ENCODE data around the gene UNCX.

UNCX gene

GRCh38 chr7:1244700-1245523 is 12.2 kb downstream of the UNCX start:
- no peak for DNase-seq

- no peak for DNase-seq
These were observed 12.9 kb downstream of the UNCX start for GRCh38 chr7:1245524-1246050.

- no peak for DNase-seq
These were observed 13.6 kb downstream of the UNCX start for GRCh38 chr7:1246160-1246870.

- DNase-seq = no peak
These were observed 14.3 kb downstream of the UNCX start for GRCh38 chr7:1246871-1247526.

- no peak for DNase-seq
These were observed 14.9 kb downstream of the UNCX start for GRCh38 chr7:1247527-1248041.

- DNase-seq = no peak
These were observed 15.7 kb downstream of the UNCX start for GRCh38 chr7:1248143-1248915.

GRCh38 chr7:1248916-1249581 is 16.4 kb downstream of the UNCX start:
- no peak for DNase-seq

- no peak for DNase-seq
These were observed 17.1 kb downstream of the UNCX start for GRCh38 chr7:1249731-1250130.

- DNase-seq = no peak
These were observed 18.2 kb downstream of the UNCX start for GRCh38 chr7:1250901-1251300.

- no peak for DNase-seq
These were observed 19.3 kb downstream of the UNCX start for GRCh38 chr7:1251796-1252539.

- no peak for DNase-seq
These were observed 19.9 kb downstream of the UNCX start for GRCh38 chr7:1252540-1253090.

GRCh38 chr7:1253681-1254181 is 21.1 kb downstream of the UNCX start:
- DNase-seq = no peak

- no peak for DNase-seq
These were observed 21.8 kb downstream of the UNCX start for GRCh38 chr7:1254281-1255079.

- DNase-seq = no peak
These were observed 22.6 kb downstream of the UNCX start for GRCh38 chr7:1255080-1255816.

- no peak for DNase-seq
These were observed 23.2 kb downstream of the UNCX start for GRCh38 chr7:1255817-1256340.

- DNase-seq = no peak
These were observed 23.9 kb downstream of the UNCX start for GRCh38 chr7:1256621-1257020.

- DNase-seq = no peak
These were observed 24.5 kb downstream of the UNCX start for GRCh38 chr7:1257221-1257620.

GRCh38 chr7:1257863-1258262 is 25.2 kb downstream of the UNCX start:
- no peak for DNase-seq

Data from hematopoietic multipotent progenitor cell treated with erythropoietin and hydrocortisone succinate and interleukin-3 and kit ligand, for 6 days (in vitro differentiated cells).